H9 (cell line): Measurements from ENCODE around the gene OR51L1. TPM values are rescaled to one million over a fixed set of nuclear protein-coding genes. Genes with fewer than 3 reads are reported as not detected.

Experiments
- DNase-seq: peaks from one replicate; pipeline ENCODE4 v3.0.0-alpha.2; 2017
- H2AFZ ChIP-seq: one replicate; pipeline ENCODE4 v1.6.1; 2013; ENCODE audit warnings: mild to moderate bottlenecking, low read length, control low read depth, moderate library complexity
- H2AK5ac ChIP-seq: 2 replicates; pipeline ENCODE4 v1.6.1; 2013; ENCODE audit warnings: low read length, control low read depth, mixed read lengths; ENCODE audit not compliant: insufficient read length
- H2BK120ac ChIP-seq: one replicate; pipeline ENCODE4 v1.6.1; 2013; ENCODE audit warnings: low read depth, mild to moderate bottlenecking, low read length, control low read depth, inconsistent platforms; ENCODE audit not compliant: poor library complexity, severe bottlenecking
- H2BK12ac ChIP-seq: 2 replicates; pipeline ENCODE4 v1.6.1; 2013; ENCODE audit warnings: low read length, control low read depth, mixed read lengths, low read depth; ENCODE audit not compliant: insufficient read length
- H2BK15ac ChIP-seq: 2 replicates; pipeline ENCODE4 v1.6.1; 2013; ENCODE audit warnings: low read depth, low read length, control low read depth
- H2BK20ac ChIP-seq: one replicate; pipeline ENCODE4 v1.6.1; 2013; ENCODE audit warnings: low read depth, mild to moderate bottlenecking, low read length, control low read depth, inconsistent platforms; ENCODE audit not compliant: poor library complexity, severe bottlenecking
- H2BK5ac ChIP-seq: 2 replicates; pipeline ENCODE4 v1.6.1; 2013; ENCODE audit warnings: low read length, control low read depth, mixed read lengths; ENCODE audit not compliant: insufficient read length
- H3K14ac ChIP-seq: 2 replicates; pipeline ENCODE4 v1.6.1; 2013; ENCODE audit warnings: low read length, control low read depth; ENCODE audit not compliant: insufficient read depth
- H3K18ac ChIP-seq: 2 replicates; pipeline ENCODE4 v1.6.1; 2013; ENCODE audit warnings: low read depth, mild to moderate bottlenecking, mixed read lengths, low read length, control low read depth; ENCODE audit not compliant: insufficient read length
- H3K23ac ChIP-seq: 2 replicates; pipeline ENCODE4 v1.6.1; 2013; ENCODE audit warnings: low read length, control low read depth, mixed read lengths, low read depth; ENCODE audit not compliant: insufficient read length
- H3K23me2 ChIP-seq: 2 replicates; pipeline ENCODE4 v1.6.1; 2013; ENCODE audit warnings: low read depth, mild to moderate bottlenecking, mixed read lengths, low read length, control low read depth; ENCODE audit not compliant: insufficient read length, poor library complexity, severe bottlenecking
- H3K27ac ChIP-seq: 2 replicates; pipeline ENCODE4 v1.5.1; 2013; ENCODE audit warnings: low read length, control low read depth, mixed read lengths, low read depth; ENCODE audit not compliant: insufficient read length
- H3K27me3 ChIP-seq: 2 replicates; pipeline ENCODE4 v1.6.1; 2013; ENCODE audit warnings: low read length, control low read depth, inconsistent platforms; ENCODE audit not compliant: insufficient read depth
- H3K4ac ChIP-seq: 2 replicates; pipeline ENCODE4 v1.6.1; 2013; ENCODE audit warnings: low read depth, mild to moderate bottlenecking, control low read depth, inconsistent platforms, low read length, moderate library complexity
- H3K4me1 ChIP-seq: 2 replicates; pipeline ENCODE4 v1.6.1; 2013; ENCODE audit warnings: low read length, control low read depth, inconsistent platforms; ENCODE audit not compliant: insufficient read depth
- H3K4me2 ChIP-seq: 2 replicates; pipeline ENCODE4 v1.6.1; 2013; ENCODE audit warnings: low read length, control low read depth, mixed read lengths; ENCODE audit not compliant: insufficient read length, insufficient read depth
- H3K56ac ChIP-seq: 2 replicates; pipeline ENCODE4 v1.6.1; 2013; ENCODE audit warnings: low read depth, mild to moderate bottlenecking, mixed read lengths, low read length, control low read depth; ENCODE audit not compliant: insufficient read length
- H3K79me1 ChIP-seq: 2 replicates; pipeline ENCODE4 v1.6.1; 2013; ENCODE audit warnings: low read depth, mild to moderate bottlenecking, moderate library complexity, low read length, control low read depth, inconsistent platforms; ENCODE audit not compliant: insufficient read depth, poor library complexity, severe bottlenecking
- H3K79me2 ChIP-seq: 2 replicates; pipeline ENCODE4 v1.6.1; 2013; ENCODE audit warnings: low read length, control low read depth, inconsistent platforms; ENCODE audit not compliant: insufficient read depth
- H3K9ac ChIP-seq: 2 replicates; pipeline ENCODE4 v1.6.1; 2013; ENCODE audit warnings: low read length, control low read depth, mixed read lengths; ENCODE audit not compliant: insufficient read length; ENCODE audit errors: extremely low read depth
- H3K9me3 ChIP-seq: one replicate; pipeline ENCODE4 v1.6.1; 2013; ENCODE audit warnings: low read depth, low read length, inconsistent platforms; ENCODE audit not compliant: control insufficient read depth
- H3T11ph ChIP-seq: one replicate; pipeline ENCODE4 v1.6.1; 2013; ENCODE audit warnings: mild to moderate bottlenecking, low read length, control low read depth, inconsistent platforms
- H4K20me1 ChIP-seq: one replicate; pipeline ENCODE4 v1.6.1; 2013; ENCODE audit not compliant: control insufficient read depth, insufficient read length, insufficient read depth
- H4K5ac ChIP-seq: 2 replicates; pipeline ENCODE4 v1.6.1; 2013; ENCODE audit warnings: low read depth, mild to moderate bottlenecking, mixed read lengths, low read length, control low read depth; ENCODE audit not compliant: insufficient read length
- H4K8ac ChIP-seq: replicated peaks from 2 replicates; pipeline ENCODE4 v1.6.1; 2013; ENCODE audit warnings: low read length, control low read depth, mixed read lengths, low read depth; ENCODE audit not compliant: insufficient read length
- H4K91ac ChIP-seq: 2 replicates; pipeline ENCODE4 v1.6.1; 2013; ENCODE audit warnings: low read depth, mild to moderate bottlenecking, moderate library complexity, mixed read lengths, low read length, control low read depth; ENCODE audit not compliant: insufficient read length
- H3K27ac Mint-ChIP-seq, 3 experiments: 2 replicates in 2 of 3; 3 replicates in 1 of 3; pipeline ENCODE4 v1.8.0; 2020 to 2021; ENCODE audit warnings: mixed read lengths in 3 of 3, mild to moderate bottlenecking in 1 of 3, moderate library complexity in 1 of 3
- H3K27me3 Mint-ChIP-seq: 2 replicates; pipeline ENCODE4 v1.8.0; 2021; ENCODE audit warnings: low read depth, mild to moderate bottlenecking, moderate library complexity, mixed read lengths
- H3K36me3 Mint-ChIP-seq, 3 experiments: 2 replicates in 2 of 3; 3 replicates in 1 of 3; pipeline ENCODE4 v1.8.0; 2020 to 2021; ENCODE audit warnings: low read depth in 3 of 3, mixed read lengths in 3 of 3; ENCODE audit not compliant: insufficient read depth in 1 of 3
- H3K4me1 Mint-ChIP-seq, 2 experiments: 2 replicates each; pipeline ENCODE4 v1.8.0; 2020; ENCODE audit warnings: mixed read lengths in 2 of 2
- H3K4me3 Mint-ChIP-seq, 2 experiments: 2 replicates in 1 of 2; 3 replicates in 1 of 2; pipeline ENCODE4 v1.8.0; 2020 to 2021; ENCODE audit warnings: mild to moderate bottlenecking in 2 of 2, mixed read lengths in 2 of 2, moderate library complexity in 1 of 2
- H3K9me3 Mint-ChIP-seq, 2 experiments: 2 replicates in 1 of 2; 3 replicates in 1 of 2; pipeline ENCODE4 v1.8.0; 2020; ENCODE audit warnings: mild to moderate bottlenecking in 2 of 2, mixed read lengths in 2 of 2, moderate library complexity in 1 of 2
- WGBS: extraction: QIAGEN DNeasy Blood & Tissue Kit; methylation state at CpG from one replicate; pipeline ENCODE4 v1.1.7; 2013; ENCODE audit warnings: missing lambda C conversion rate, low lambda C conversion rate, mixed read lengths; ENCODE audit not compliant: insufficient read length; ENCODE audit errors: extremely low coverage; 5-methylcytosine and 5-hydroxymethylcytosine counted together
- total RNA-seq: library from RNA; stranded (reverse); gene quantifications from 2 replicates; pipeline ENCODE4 v1.2.1, GENCODE V29; 2021
- TF ChIP-seq, protein P1 (sequence below): fragments of 200-600 bp; sonication (generic); conservative IDR thresholded peaks from 3 replicates; pipeline ENCODE4 v1.8.0; 2021; ENCODE audit warnings: antibody characterized with exemption, mild to moderate bottlenecking

Gene OR51L1
- total RNA-seq, 1 experiment from 2014 or later, result not detected

DNA sequence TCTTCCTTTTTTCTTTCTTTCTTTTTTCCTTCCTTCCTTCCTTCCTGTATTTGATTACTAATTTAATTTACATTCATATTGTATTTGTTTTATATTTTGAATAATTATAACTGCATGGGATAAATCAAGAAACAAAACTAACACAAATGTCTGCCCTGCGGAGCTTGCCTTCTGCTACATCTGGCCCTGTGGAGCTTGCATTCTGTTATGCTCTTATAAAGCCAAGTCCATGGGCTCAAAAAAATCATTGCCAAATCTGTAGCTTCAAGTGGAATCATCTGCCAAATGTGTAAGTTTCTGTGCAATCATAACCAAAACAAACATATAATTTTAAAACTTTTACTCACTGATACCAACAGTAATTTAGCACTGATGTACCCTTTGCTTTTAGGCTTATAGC lies 43.7 kb downstream of the OR51L1 start:
- no peak overlapping the region for H2BK120ac ChIP-seq
- H2BK5ac ChIP-seq, result no peak overlapping the region
- H3K27ac Mint-ChIP-seq, result no peak overlapping the region
- no peak overlapping the region for H3K4me2 ChIP-seq
- H2AK5ac ChIP-seq, result no peak overlapping the region
- no peak overlapping the region for H2AFZ ChIP-seq
- H4K5ac ChIP-seq, result no peak overlapping the region
- H3T11ph ChIP-seq, result no peak overlapping the region
- H3K27ac ChIP-seq, result no peak overlapping the region
- no peak overlapping the region for H3K18ac ChIP-seq
- TF ChIP-seq, protein P1, sequence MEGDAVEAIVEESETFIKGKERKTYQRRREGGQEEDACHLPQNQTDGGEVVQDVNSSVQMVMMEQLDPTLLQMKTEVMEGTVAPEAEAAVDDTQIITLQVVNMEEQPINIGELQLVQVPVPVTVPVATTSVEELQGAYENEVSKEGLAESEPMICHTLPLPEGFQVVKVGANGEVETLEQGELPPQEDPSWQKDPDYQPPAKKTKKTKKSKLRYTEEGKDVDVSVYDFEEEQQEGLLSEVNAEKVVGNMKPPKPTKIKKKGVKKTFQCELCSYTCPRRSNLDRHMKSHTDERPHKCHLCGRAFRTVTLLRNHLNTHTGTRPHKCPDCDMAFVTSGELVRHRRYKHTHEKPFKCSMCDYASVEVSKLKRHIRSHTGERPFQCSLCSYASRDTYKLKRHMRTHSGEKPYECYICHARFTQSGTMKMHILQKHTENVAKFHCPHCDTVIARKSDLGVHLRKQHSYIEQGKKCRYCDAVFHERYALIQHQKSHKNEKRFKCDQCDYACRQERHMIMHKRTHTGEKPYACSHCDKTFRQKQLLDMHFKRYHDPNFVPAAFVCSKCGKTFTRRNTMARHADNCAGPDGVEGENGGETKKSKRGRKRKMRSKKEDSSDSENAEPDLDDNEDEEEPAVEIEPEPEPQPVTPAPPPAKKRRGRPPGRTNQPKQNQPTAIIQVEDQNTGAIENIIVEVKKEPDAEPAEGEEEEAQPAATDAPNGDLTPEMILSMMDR, result no peak
- H3K27me3 Mint-ChIP-seq, result no peaks in the 10 kb centered on the region
- no peak overlapping the region for H3K56ac ChIP-seq
- no peak overlapping the region for H4K91ac ChIP-seq
- no peaks in the 10 kb centered on the region for H3K4me1 ChIP-seq
- no peaks in the 10 kb centered on the region for H3K23me2 ChIP-seq
- no peaks in the 10 kb centered on the region for H3K79me2 ChIP-seq
- no peaks in the 10 kb centered on the region for H3K9me3 ChIP-seq
- H2BK20ac ChIP-seq, result no peak overlapping the region
- no peaks in the 10 kb centered on the region; a peak in 1 of 5 replicates for H3K9me3 Mint-ChIP-seq
- H3K4me1 Mint-ChIP-seq, result no peaks in the 10 kb centered on the region
- H2BK12ac ChIP-seq, result no peak overlapping the region
- no CpG with 5 or more reads among the region's 1 CpG for WGBS
- no peak overlapping the region for H3K9ac ChIP-seq
- no peak overlapping the region for H3K4me3 Mint-ChIP-seq
- no peaks in the 10 kb centered on the region for H3K36me3 Mint-ChIP-seq
- H4K20me1 ChIP-seq, result no peaks in the 10 kb centered on the region
- no peak overlapping the region for H2BK15ac ChIP-seq
- no peak overlapping the region for H3K23ac ChIP-seq
- DNase-seq, result no peak
- no peaks in the 10 kb centered on the region for H3K79me1 ChIP-seq
- no peak overlapping the region for H4K8ac ChIP-seq
- no peak overlapping the region for H3K14ac ChIP-seq
- no peaks in the 10 kb centered on the region for H3K27me3 ChIP-seq
- no peak overlapping the region for H3K4ac ChIP-seq
